GM12878 (cell line): Measurements from ENCODE around the gene ANAPC7. TPM values are rescaled to one million over a fixed set of nuclear protein-coding genes. Genes with fewer than 3 reads are reported as not detected.
A peak's percentile ranks its signal among the peaks of the same experiment; 100 is the strongest.

Experiments used
- ATAC-seq: fragments of 200-7000 bp; cut with Tn5 transposase; 3 replicates; pipeline ENCODE4 v1.9.1; 2020; ENCODE audit warnings: mild to moderate bottlenecking, moderate library complexity
- BruUV-seq: library from RNA; stranded (reverse); fragments of 400-500 nt; replicated peaks from 2 replicates; lab custom pipeline; 2021; lab: Mats Ljungman, UMichigan
- CTCF ChIA-PET: fragments of 300-600 bp; sonication (Branson Sonifier 250); formaldehyde crosslinking; extraction: SDS; loops from one replicate; lab custom pipeline; 2021; ENCODE audit warnings: inconsistent platforms; lab: Yijun Ruan, JAX
- POLR2A ChIA-PET: fragments of 350-600 bp; formaldehyde crosslinking; extraction: SDS; loops from one replicate; lab custom pipeline; 2021; ENCODE audit warnings: inconsistent platforms; lab: Charles Lee
- RAD21 ChIA-PET: fragments of 300-600 bp; sonication (Branson Sonifier 250); formaldehyde crosslinking; loops from one replicate; lab custom pipeline; 2023; ENCODE audit warnings: antibody characterized with exemption; ENCODE audit not compliant: unreplicated experiment; lab: Charles Lee
- SMC1A ChIA-PET: fragments of 300-600 bp; sonication (Branson Sonifier 250); formaldehyde crosslinking; loops from one replicate; lab custom pipeline; 2023; ENCODE audit not compliant: unreplicated experiment, uncharacterized antibody; lab: Charles Lee
- DNase-seq: peaks from one replicate; pipeline ENCODE4 v3.0.0-alpha.2; 2011; ENCODE audit warnings: low read depth, low spot score
- FAIRE-seq: peaks from 3 replicates; lab custom pipeline; 2011; peaks lifted over from hg19 to GRCh38; lab: Jason Lieb, UNC
- H2AFZ ChIP-seq: 2 replicates; pipeline ENCODE4 v1.6.0; 2011; ENCODE audit warnings: low read depth, low read length, control low read depth; ENCODE audit not compliant: control insufficient read depth
- H3K27ac ChIP-seq: 2 replicates; pipeline ENCODE4 v1.5.1; 2011; ENCODE audit warnings: control low read depth; ENCODE audit not compliant: control insufficient read depth, insufficient read depth
- H3K27me3 ChIP-seq, 2 experiments: replicated peaks in 1 of 2; 2 replicates each; pipeline versions ENCODE4 v1.6.0 to v1.6.1; 2011; ENCODE audit warnings: low read length in 1 of 2; ENCODE audit not compliant: control insufficient read depth in 2 of 2, insufficient read depth in 2 of 2
- H3K36me3 ChIP-seq, 2 experiments: 2 replicates each; pipeline ENCODE4 v1.5.1; 2011; ENCODE audit warnings: low read length in 1 of 2; ENCODE audit not compliant: control insufficient read depth in 2 of 2, insufficient read depth in 2 of 2
- H3K4me1 ChIP-seq: 2 replicates; pipeline ENCODE4 v1.6.1; 2011; ENCODE audit warnings: mild to moderate bottlenecking, low read length, moderate library complexity, mixed read lengths; ENCODE audit not compliant: control insufficient read depth, insufficient read depth
- H3K4me2 ChIP-seq: 2 replicates; pipeline ENCODE4 v1.6.0; 2011; ENCODE audit warnings: control low read depth; ENCODE audit not compliant: control insufficient read depth, insufficient read depth
- H3K4me3 ChIP-seq: fragments of 200-600 bp; sonication (generic); 2 replicates; pipeline ENCODE4 v1.5.1; 2016
- H3K79me2 ChIP-seq: 2 replicates; pipeline ENCODE4 v1.6.0; 2011; ENCODE audit warnings: low read length; ENCODE audit not compliant: control insufficient read depth, insufficient read depth
- H3K9ac ChIP-seq: 2 replicates; pipeline ENCODE4 v1.8.0; 2011; ENCODE audit warnings: low read length, control low read depth, mixed read lengths; ENCODE audit not compliant: control insufficient read depth, insufficient read depth
- H3K9me3 ChIP-seq: replicated peaks from 3 replicates; pipeline ENCODE4 v1.5.1; 2011; ENCODE audit warnings: mild to moderate bottlenecking, low read length; ENCODE audit not compliant: control insufficient read depth, insufficient read depth
- H4K20me1 ChIP-seq: 2 replicates; pipeline ENCODE4 v1.6.0; 2011; ENCODE audit not compliant: control insufficient read depth, insufficient read depth
- ATF3 ChIP-seq: IDR thresholded peaks from 2 replicates; pipeline ENCODE4 v1.6.1; 2011; ENCODE audit warnings: low read depth, mild to moderate bottlenecking, low read length, moderate library complexity, borderline replicate concordance; ENCODE audit errors: extremely low read depth
- CBFB ChIP-seq: IDR thresholded peaks from 2 replicates; pipeline ENCODE4 v1.6.1; 2016; ENCODE audit warnings: antibody characterized with exemption, low read depth
- CBX3 ChIP-seq: fragments of 200-600 bp; sonication (generic); IDR thresholded peaks from 2 replicates; pipeline ENCODE4 v1.6.1; 2016; ENCODE audit warnings: low read depth, borderline replicate concordance
- IKZF2 ChIP-seq, 2 experiments: fragments of 450-650 bp; IDR thresholded peaks; 2 replicates each; pipeline ENCODE4 v1.6.1; 2017; ENCODE audit warnings: mild to moderate bottlenecking in 2 of 2, moderate library complexity in 2 of 2
- MTA3 ChIP-seq: IDR thresholded peaks from 2 replicates; pipeline ENCODE4 v1.6.1; 2012; ENCODE audit warnings: low read length, inconsistent platforms, borderline replicate concordance
- NBN ChIP-seq: fragments of 450-650 bp; IDR thresholded peaks from 2 replicates; pipeline ENCODE4 v1.6.1; 2016
- NR2C1 ChIP-seq: fragments of 450-650 bp; IDR thresholded peaks from 2 replicates; pipeline ENCODE4 v1.6.1; 2017; ENCODE audit warnings: antibody characterized with exemption, mild to moderate bottlenecking, moderate library complexity
- PBX3 ChIP-seq: IDR thresholded peaks from 2 replicates; pipeline ENCODE4 v1.6.1; 2011; ENCODE audit warnings: mild to moderate bottlenecking, low read depth, low read length, moderate library complexity; ENCODE audit not compliant: insufficient replicate concordance
- SIX5 ChIP-seq: IDR thresholded peaks from 2 replicates; pipeline ENCODE4 v1.6.1; 2011; ENCODE audit warnings: mild to moderate bottlenecking, low read depth, low read length, moderate library complexity; ENCODE audit not compliant: severe bottlenecking
- ZBTB11 ChIP-seq: fragments of 450-650 bp; formaldehyde crosslinking; IDR thresholded peaks from 2 replicates; pipeline ENCODE4 v1.5.0; 2022; ENCODE audit warnings: mild to moderate bottlenecking, missing genetic modification characterization
- ZNF217 ChIP-seq: fragments of 450-650 bp; IDR thresholded peaks from 2 replicates; pipeline ENCODE4 v1.6.1; 2017; ENCODE audit warnings: antibody characterized with exemption, mild to moderate bottlenecking
- ZNF592 ChIP-seq: fragments of 450-650 bp; IDR thresholded peaks from 2 replicates; pipeline ENCODE4 v1.6.1; 2017; ENCODE audit warnings: mild to moderate bottlenecking, moderate library complexity
- WGBS: methylation state at CpG from one replicate; pipeline ENCODE4 v1.1.6; 2016; ENCODE audit warnings: low lambda C conversion rate; ENCODE audit not compliant: insufficient replicate concordance, insufficient coverage; ENCODE audit errors: missing lambda C conversion rate; 5-methylcytosine and 5-hydroxymethylcytosine counted together
- in situ Hi-C: fragments of 300-500 bp; cut with MboI; formaldehyde crosslinking; loops from 9 replicates; pipeline ENCODE4 v1.14.3; 2018; ENCODE audit warnings: mixed read lengths
- intact Hi-C: fragments of 100-400 bp; cut with micrococcal nuclease; formaldehyde crosslinking; loops from one replicate; pipeline ENCODE4 v1.14.2; 2022; ENCODE audit not compliant: unreplicated experiment
- polyA plus RNA-seq, 11 experiments: library from polyadenylated mRNA; depleted of rRNA in 4 of 11; unstranded in 6 of 11; stranded (reverse) in 5 of 11; fragments of >200 nt; fragmentation: Nextera tagmentation in 4 of 11; fragmentation: Illumina TruSeq in 1 of 11; extraction: Ambion mirVana in 4 of 11; extraction: Trizol in 1 of 11; gene quantifications; 1 replicate in 1 of 11; 2 replicates in 10 of 11; pipeline versions ENCODE4 v1.2.1 to v1.2.3, GENCODE V29; 2011 to 2016; ENCODE audit warnings: inconsistent platforms in 2 of 11, missing spikeins in 2 of 11, low read depth in 1 of 11
- total RNA-seq, 4 experiments: library from RNA; depleted of rRNA in 3 of 4; stranded (reverse); fragments of >200 nt in 3 of 4; fragmentation: Illumina TruSeq in 1 of 4; extraction: Trizol in 1 of 4; gene quantifications; 2 replicates each; pipeline versions ENCODE4 v1.2.1 to v1.2.3, GENCODE V29; 2013 to 2021

ANAPC7 gene
- total and polyA plus RNA-seq, 10 of the 15 experiments (the other 5 are each of a cell fraction or from before 2014, with no cell fraction given) = 24.5 to 77.9 (median 58.6) TPM

- TF ChIP-seq MTA3 = peak; percentile 43; the same call in 1 of the 2 replicates
- TF ChIP-seq ATF3 = no peak
- TF ChIP-seq NR2C1 = no peak
- TF ChIP-seq SIX5 = no peak
- TF ChIP-seq NBN = peak; percentile 60; the same call in 1 of the 2 replicates
- no peak for TF ChIP-seq CBFB
- no peak for TF ChIP-seq CBX3
Observed at GRCh38 chr12:110371408-110372055, 32.0 kb downstream of the ANAPC7 start (continued).

GRCh38 chr12:110370732-110371231 is 32.7 kb downstream of the ANAPC7 start:
- 0 out of 3 replicates have a peak, but pooled peaks have one; percentile 5 for ATAC-seq
- WGBS = 49% methylated on average over 13 of the region's 13 CpGs
- TF ChIP-seq ZBTB11 (CRISPR knock-in tag) (no peak), ZNF217 (no peak), ZNF592 (no peak), IKZF2 (IDR thresholded peaks at IDR 0.05) (peak; percentile 12 to 40; a peak in 1 of 4 replicates), PBX3 (no peak)

More at GRCh38 chr12:110370732-110371231, 32.7 kb downstream of the ANAPC7 start:
- peaks cover 21% of the 10 kb centered on the region for H3K4me1 ChIP-seq
- ChIA-PET RAD21 (interaction anchor here (0.7 to 2.0 kb wide), 7 partner anchors 13 to 79 kb away, joined by 3 to 10 read pairs (median 3); partner anchors contain the start of genes ANAPC7 and ARPC3), SMC1A (interaction anchor here (1.0 to 1.7 kb wide), 4 partner anchors 16 to 39 kb away, joined by 4 to 10 read pairs (median 5); no protein-coding TSS in a partner anchor), POLR2A (interaction anchor here (0.5 to 1.1 kb wide), 5 partner anchors 9 to 213 kb away, joined by 3 to 9 read pairs (median 4); no protein-coding TSS in a partner anchor), CTCF (interaction anchor here (0.7 to 1.9 kb wide), 5 partner anchors 9 to 231 kb away, joined by 3 to 7 read pairs (median 4); no protein-coding TSS in a partner anchor)
- DNase-seq (no peak), FAIRE-seq (no peak)
- H3K9ac ChIP-seq = no peak overlapping the region
- no TSS peak for BruUV-seq
- H3K27me3 ChIP-seq = no peaks in the 10 kb centered on the region
- in situ Hi-C loops (no loop called here), intact Hi-C loops (no loop called here)
- no peak overlapping the region; the same call in 1 of the 2 replicates for H3K27ac ChIP-seq
- H3K4me2 ChIP-seq = 0 out of 2 replicates have a peak overlapping the region, but pooled peaks have one; percentile 30
- H3K4me3 ChIP-seq = no peak overlapping the region
- H2AFZ ChIP-seq = no peak overlapping the region
- no peaks in the 10 kb centered on the region for H3K9me3 ChIP-seq
- no peaks in the 10 kb centered on the region for H3K79me2 ChIP-seq
- no peaks in the 10 kb centered on the region for H4K20me1 ChIP-seq
- H3K36me3 ChIP-seq = peaks cover 20 to 23% of the 10 kb centered on the region in 2 experiments
